Thyroid gland (tissue), 4 donors: ENCODE data around the gene GRM7.

Source experiments
- POLR2A ChIP-seq, 2 donors: fragments of 450-650 bp; IDR thresholded peaks; one replicate each; pipeline ENCODE4 v1.6.1; 2017; ENCODE audit warnings: antibody characterized with exemption in 2 of 2, mild to moderate bottlenecking in 2 of 2, moderate library complexity in 1 of 2
- TF ChIP-seq, protein P1 (sequence below), 6 experiments: fragments of 200-600 bp in 3 of 6; fragments of 450-650 bp in 3 of 6; sonication (generic) in 3 of 6; IDR thresholded peaks; one replicate each; pipeline ENCODE4 v1.5.1; 2016 to 2019; ENCODE audit warnings: antibody characterized with exemption in 6 of 6, mild to moderate bottlenecking in 2 of 6, inconsistent platforms in 1 of 6, moderate library complexity in 1 of 6

DNA sequence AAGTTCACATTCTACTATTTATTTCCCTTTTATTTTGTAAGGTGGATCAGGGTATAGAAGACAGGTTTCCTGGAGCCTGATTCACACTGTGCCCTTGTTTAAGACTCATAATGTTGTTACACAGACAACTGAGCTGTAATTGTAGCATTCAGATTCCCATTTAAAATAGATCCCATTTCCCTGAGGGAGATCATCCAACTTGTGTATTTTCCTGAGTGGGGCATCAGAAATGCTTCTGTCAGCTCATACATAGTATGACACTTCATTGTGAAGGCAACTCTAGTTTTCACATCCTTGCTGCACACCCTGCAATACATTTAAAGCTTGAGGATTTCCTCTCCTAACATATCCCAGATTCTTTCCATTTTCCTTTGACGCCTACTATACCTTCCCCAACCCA, 659.7 kb downstream of the GRM7 start:
- TF ChIP-seq, protein P1, sequence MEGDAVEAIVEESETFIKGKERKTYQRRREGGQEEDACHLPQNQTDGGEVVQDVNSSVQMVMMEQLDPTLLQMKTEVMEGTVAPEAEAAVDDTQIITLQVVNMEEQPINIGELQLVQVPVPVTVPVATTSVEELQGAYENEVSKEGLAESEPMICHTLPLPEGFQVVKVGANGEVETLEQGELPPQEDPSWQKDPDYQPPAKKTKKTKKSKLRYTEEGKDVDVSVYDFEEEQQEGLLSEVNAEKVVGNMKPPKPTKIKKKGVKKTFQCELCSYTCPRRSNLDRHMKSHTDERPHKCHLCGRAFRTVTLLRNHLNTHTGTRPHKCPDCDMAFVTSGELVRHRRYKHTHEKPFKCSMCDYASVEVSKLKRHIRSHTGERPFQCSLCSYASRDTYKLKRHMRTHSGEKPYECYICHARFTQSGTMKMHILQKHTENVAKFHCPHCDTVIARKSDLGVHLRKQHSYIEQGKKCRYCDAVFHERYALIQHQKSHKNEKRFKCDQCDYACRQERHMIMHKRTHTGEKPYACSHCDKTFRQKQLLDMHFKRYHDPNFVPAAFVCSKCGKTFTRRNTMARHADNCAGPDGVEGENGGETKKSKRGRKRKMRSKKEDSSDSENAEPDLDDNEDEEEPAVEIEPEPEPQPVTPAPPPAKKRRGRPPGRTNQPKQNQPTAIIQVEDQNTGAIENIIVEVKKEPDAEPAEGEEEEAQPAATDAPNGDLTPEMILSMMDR (IDR thresholded peaks at IDR 0.05) = no peak
- no peak for TF ChIP-seq POLR2A (IDR thresholded peaks at IDR 0.05)
